MCF 10A (cell line): ENCODE data around the gene TAOK3. TPM values are rescaled to one million over a fixed set of nuclear protein-coding genes. Genes with fewer than 3 reads are reported as not detected.
A peak's percentile ranks its signal among the peaks of the same experiment; 100 is the strongest.

ENCODE experiments used
- BruUV-seq: library from RNA; stranded (reverse); fragments of 400-500 nt; replicated peaks from 2 replicates; lab custom pipeline; 2021; lab: Mats Ljungman, UMichigan
- CTCF ChIA-PET: fragments of 300-600 bp; sonication (Branson Sonifier 250); formaldehyde crosslinking; extraction: SDS; loops from one replicate; lab custom pipeline; 2021; ENCODE audit warnings: antibody characterized with exemption, inconsistent platforms; lab: Yijun Ruan, JAX
- POLR2A ChIA-PET: fragments of 300-600, 350-650 bp; sonication (Branson Sonifier 250); formaldehyde crosslinking; extraction: SDS; loops from one replicate; lab custom pipeline; 2020; ENCODE audit warnings: antibody characterized with exemption, inconsistent platforms; lab: Yijun Ruan, JAX
- DNase-seq: peaks from one replicate; pipeline ENCODE4 v3.0.0-alpha.2; 2018; ENCODE audit not compliant: unreplicated experiment
- H3K27ac Mint-ChIP-seq: one replicate; pipeline ENCODE4 v1.8.0; 2022; ENCODE audit warnings: mild to moderate bottlenecking, low read depth, mixed read lengths; ENCODE audit not compliant: unreplicated experiment
- H3K27me3 Mint-ChIP-seq: one replicate; pipeline ENCODE4 v1.8.0; 2022; ENCODE audit warnings: mixed read lengths; ENCODE audit not compliant: insufficient read depth, unreplicated experiment
- H3K36me3 Mint-ChIP-seq: one replicate; pipeline ENCODE4 v1.8.0; 2022; ENCODE audit warnings: mild to moderate bottlenecking, moderate library complexity, mixed read lengths; ENCODE audit not compliant: insufficient read depth, unreplicated experiment
- H3K4me1 Mint-ChIP-seq: one replicate; pipeline ENCODE4 v1.8.0; 2022; ENCODE audit warnings: mixed read lengths; ENCODE audit not compliant: insufficient read depth, unreplicated experiment
- H3K4me3 Mint-ChIP-seq: one replicate; pipeline ENCODE4 v1.8.0; 2022; ENCODE audit warnings: mild to moderate bottlenecking, moderate library complexity, mixed read lengths; ENCODE audit not compliant: unreplicated experiment
- H3K9me3 Mint-ChIP-seq: one replicate; pipeline ENCODE4 v1.8.0; 2022; ENCODE audit warnings: mixed read lengths; ENCODE audit not compliant: unreplicated experiment
- intact Hi-C: fragments of 100-400 bp; cut with micrococcal nuclease; formaldehyde crosslinking; loops from 2 replicates; pipeline ENCODE4 v1.14.1; 2022
- total RNA-seq: library from RNA; stranded (reverse); gene quantifications from 2 replicates; pipeline ENCODE4 v1.2.3, GENCODE V29; 2022
- TF ChIP-seq, protein P1 (sequence below): fragments of 200-600 bp; IDR thresholded peaks from one replicate; pipeline ENCODE4 v1.8.0; 2022; ENCODE audit warnings: antibody characterized with exemption, mild to moderate bottlenecking; ENCODE audit not compliant: unreplicated experiment

TAOK3 gene
- total RNA-seq, 1 experiment from 2014 or later = 28.6 TPM

DNA sequence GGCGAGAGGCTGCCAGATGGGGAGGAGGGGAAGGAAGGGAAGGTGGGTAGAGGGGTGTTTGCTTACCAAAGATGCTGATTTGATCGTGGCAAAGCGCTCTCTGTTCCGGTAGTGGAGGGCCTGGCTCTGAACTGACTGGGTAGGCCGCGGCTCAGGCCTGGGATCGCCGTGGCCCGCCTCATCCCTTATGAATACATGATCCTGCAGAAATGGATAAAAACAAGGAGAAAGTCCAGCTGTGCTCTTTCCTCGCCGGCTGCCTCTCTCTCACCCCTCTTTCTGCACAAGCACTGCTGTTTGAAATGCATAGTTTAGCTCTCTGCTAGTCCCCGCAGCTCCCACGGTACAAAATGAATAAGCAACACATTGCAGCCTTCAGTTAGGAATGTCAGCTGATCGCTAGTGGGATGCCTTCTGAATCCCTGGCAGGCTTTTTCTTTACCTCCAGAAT is 182.9 kb downstream of the TAOK3 start:
- no peaks in the 10 kb centered on the region for H3K27me3 Mint-ChIP-seq
- no peaks in the 10 kb centered on the region for H3K9me3 Mint-ChIP-seq
- no peaks in the 10 kb centered on the region for H3K36me3 Mint-ChIP-seq
- ChIA-PET CTCF (interaction anchor here (1.1 to 2.5 kb wide), 3 partner anchors 9 to 186 kb away, joined by 3 to 12 read pairs (median 5); partner anchors contain the start of gene SUDS3), POLR2A (no interaction called here)
- peak overlapping the region; percentile 63 for H3K27ac Mint-ChIP-seq
- BruUV-seq = no TSS peak
- intact Hi-C loops = loop anchor here (5.0 to 10.0 kb wide), 3 partner anchors 118 to 1355 kb away; no protein-coding TSS in a partner anchor
- no peak overlapping the region for H3K4me3 Mint-ChIP-seq
- H3K4me1 Mint-ChIP-seq = peaks cover 24% of the 10 kb centered on the region
- TF ChIP-seq, protein P1, sequence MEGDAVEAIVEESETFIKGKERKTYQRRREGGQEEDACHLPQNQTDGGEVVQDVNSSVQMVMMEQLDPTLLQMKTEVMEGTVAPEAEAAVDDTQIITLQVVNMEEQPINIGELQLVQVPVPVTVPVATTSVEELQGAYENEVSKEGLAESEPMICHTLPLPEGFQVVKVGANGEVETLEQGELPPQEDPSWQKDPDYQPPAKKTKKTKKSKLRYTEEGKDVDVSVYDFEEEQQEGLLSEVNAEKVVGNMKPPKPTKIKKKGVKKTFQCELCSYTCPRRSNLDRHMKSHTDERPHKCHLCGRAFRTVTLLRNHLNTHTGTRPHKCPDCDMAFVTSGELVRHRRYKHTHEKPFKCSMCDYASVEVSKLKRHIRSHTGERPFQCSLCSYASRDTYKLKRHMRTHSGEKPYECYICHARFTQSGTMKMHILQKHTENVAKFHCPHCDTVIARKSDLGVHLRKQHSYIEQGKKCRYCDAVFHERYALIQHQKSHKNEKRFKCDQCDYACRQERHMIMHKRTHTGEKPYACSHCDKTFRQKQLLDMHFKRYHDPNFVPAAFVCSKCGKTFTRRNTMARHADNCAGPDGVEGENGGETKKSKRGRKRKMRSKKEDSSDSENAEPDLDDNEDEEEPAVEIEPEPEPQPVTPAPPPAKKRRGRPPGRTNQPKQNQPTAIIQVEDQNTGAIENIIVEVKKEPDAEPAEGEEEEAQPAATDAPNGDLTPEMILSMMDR = no peak
- DNase-seq = no peak

DNA sequence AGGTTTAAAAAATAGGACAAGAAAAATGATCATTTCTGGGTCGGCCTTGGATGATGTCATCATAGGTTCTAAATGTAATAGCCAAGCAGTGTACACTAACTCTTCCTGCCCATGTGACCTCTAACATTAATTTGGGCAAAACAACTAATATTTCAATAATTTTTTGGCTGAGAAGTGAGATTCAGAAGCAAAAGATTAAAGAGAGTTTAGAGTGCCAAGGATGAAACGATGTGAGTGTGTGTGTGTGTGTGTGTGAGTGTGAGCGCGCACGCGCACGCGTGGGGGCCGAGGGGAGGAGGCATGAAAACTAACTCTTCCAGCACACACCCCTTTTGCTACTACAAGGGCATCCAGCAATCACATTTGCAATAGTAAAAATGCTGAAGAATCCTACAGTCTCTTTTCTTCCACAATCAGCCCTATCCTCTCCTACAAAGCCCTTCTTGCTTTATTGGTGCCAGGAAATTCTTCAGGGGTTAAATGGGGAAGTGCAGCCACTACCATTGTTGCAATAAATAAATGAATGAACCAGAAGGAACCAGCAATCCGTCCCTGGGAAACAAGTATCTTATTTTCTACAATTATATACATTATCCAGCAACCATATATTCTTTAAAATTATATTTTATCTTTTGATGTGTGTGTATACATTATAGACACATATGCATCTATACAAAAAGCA is 183.9 kb downstream of the TAOK3 start:
- no peaks in the 10 kb centered on the region for H3K9me3 Mint-ChIP-seq
- CTCF ChIA-PET = interaction anchor here (1.1 to 2.5 kb wide), 2 partner anchors 23 to 187 kb away, joined by 3 to 12 read pairs; partner anchors contain the start of gene SUDS3
- H3K4me1 Mint-ChIP-seq = peaks cover 24% of the 10 kb centered on the region
- TF ChIP-seq, protein P1 = no peak
- intact Hi-C loops = loop anchor here (5.0 to 10.0 kb wide), 3 partner anchors 118 to 1356 kb away; no protein-coding TSS in a partner anchor
- H3K4me3 Mint-ChIP-seq = no peak overlapping the region
- POLR2A ChIA-PET = no interaction called here
- no peaks in the 10 kb centered on the region for H3K27me3 Mint-ChIP-seq
- no peak for DNase-seq
- no peaks in the 10 kb centered on the region for H3K36me3 Mint-ChIP-seq
- BruUV-seq = no TSS peak
- peak overlapping the region; percentile 63 for H3K27ac Mint-ChIP-seq

DNA sequence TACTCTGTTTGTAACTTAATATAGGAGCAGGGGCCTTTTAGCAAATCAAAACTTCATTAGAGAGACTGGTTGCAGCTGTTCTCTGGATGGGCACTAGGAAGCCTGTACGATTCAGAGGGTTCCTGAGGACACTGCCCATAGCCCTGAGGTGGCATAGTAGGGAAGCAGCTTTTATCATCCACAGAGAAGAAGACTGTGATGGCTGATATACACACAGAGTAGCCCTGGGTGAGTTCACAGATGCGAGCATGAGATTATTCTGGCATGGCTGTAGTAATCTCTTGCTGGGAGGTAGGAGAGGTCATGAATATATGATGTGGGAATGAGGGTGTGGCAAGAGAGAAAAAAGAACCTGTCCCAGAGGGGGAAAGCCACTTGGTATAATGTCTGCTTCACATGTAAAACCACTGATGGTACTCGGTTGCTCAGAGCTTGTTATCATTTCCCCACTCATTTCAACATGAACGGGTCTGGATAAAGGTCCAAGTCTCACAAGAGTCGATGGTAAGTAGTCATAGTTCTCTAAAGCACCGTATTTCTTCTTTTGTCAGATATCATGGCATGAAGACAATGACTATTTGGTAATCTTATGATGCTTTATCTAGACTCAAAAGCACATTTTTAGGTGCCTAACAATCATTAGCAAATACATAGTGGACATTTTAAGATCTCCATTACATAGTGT is 184.8 kb downstream of the TAOK3 start:
- Mint-ChIP-seq H3K4me1 (peaks cover 26% of the 10 kb centered on the region), H3K9me3 (no peaks in the 10 kb centered on the region), H3K4me3 (no peak overlapping the region), H3K36me3 (no peaks in the 10 kb centered on the region), H3K27me3 (no peaks in the 10 kb centered on the region), H3K27ac (no peak overlapping the region)
- ChIA-PET CTCF (interaction anchor here (1.5 kb wide), 1 partner anchor 188 kb away, joined by 12 read pairs; the partner anchor contains the start of gene SUDS3), POLR2A (interaction anchor here (0.7 kb wide), 2 partner anchors 185 to 224 kb away, joined by 3 to 5 read pairs; partner anchors contain the start of gene TAOK3)
- TF ChIP-seq, protein P1 = no peak
- no TSS peak for BruUV-seq
- intact Hi-C loops = loop anchor here (5.0 to 10.0 kb wide), 3 partner anchors 119 to 1357 kb away; no protein-coding TSS in a partner anchor
- DNase-seq = no peak
